ENCODE data around the gene PSMG4. TPM values are rescaled to one million over a fixed set of nuclear protein-coding genes. Genes with fewer than 3 reads are reported as not detected.
"Not testable (repeated sequence)": the region's sequence is repeated elsewhere in the genome, so short reads cannot be mapped to it uniquely, and the experiment has no call there.

PSMG4 gene
- total RNA-seq, 1 donor from 2014 or later, result 37.2 TPM

- Mint-ChIP-seq H3K27ac (ENCODE audit: unreplicated experiment) (no peak overlapping the region), H3K4me3 (ENCODE audit: unreplicated experiment) (no peak overlapping the region), H3K9me3 (ENCODE audit: unreplicated experiment) (peaks cover 6% of the 10 kb centered on the region), H3K27me3 (ENCODE audit: unreplicated experiment) (peaks cover 7% of the 10 kb centered on the region), H3K36me3 (ENCODE audit: unreplicated experiment) (peaks cover 5% of the 10 kb centered on the region), H3K4me1 (ENCODE audit: low read depth, unreplicated experiment) (peaks cover 3% of the 10 kb centered on the region)
- DNase-seq, result no peak
- peak; percentile 37 for TF ChIP-seq CTCF (IDR thresholded peaks at IDR 0.05; ENCODE audit: partially characterized antibody, unreplicated experiment)
Observed at GRCh38 chr6:3239110-3239830, 19.5 kb upstream of the PSMG4 start.

GRCh38 chr6:3240595-3240994, 18.2 kb upstream of the PSMG4 start:
- peaks cover 7% of the 10 kb centered on the region for H3K27me3 Mint-ChIP-seq (ENCODE audit: unreplicated experiment)
- H3K9me3 Mint-ChIP-seq (ENCODE audit: unreplicated experiment), result peaks cover 6% of the 10 kb centered on the region
- no peak overlapping the region for H3K4me3 Mint-ChIP-seq (ENCODE audit: unreplicated experiment)
- no peak for DNase-seq
- H3K4me1 Mint-ChIP-seq (ENCODE audit: low read depth, unreplicated experiment), result no peaks in the 10 kb centered on the region
- H3K36me3 Mint-ChIP-seq (ENCODE audit: unreplicated experiment), result peaks cover 7% of the 10 kb centered on the region
- no peak overlapping the region for H3K27ac Mint-ChIP-seq (ENCODE audit: unreplicated experiment)
- no peak for TF ChIP-seq CTCF (IDR thresholded peaks at IDR 0.05; ENCODE audit: partially characterized antibody, unreplicated experiment)

GRCh38 chr6:3241745-3242144, 17.0 kb upstream of the PSMG4 start:
- H3K9me3 Mint-ChIP-seq (ENCODE audit: unreplicated experiment); H3K27me3 Mint-ChIP-seq (ENCODE audit: unreplicated experiment); H3K36me3 Mint-ChIP-seq (ENCODE audit: unreplicated experiment); H3K27ac Mint-ChIP-seq (ENCODE audit: unreplicated experiment); H3K4me3 Mint-ChIP-seq (ENCODE audit: unreplicated experiment); H3K4me1 Mint-ChIP-seq (ENCODE audit: low read depth, unreplicated experiment); DNase-seq: not testable (repeated sequence)

GRCh38 chr6:3242768-3243167, 16.0 kb upstream of the PSMG4 start:
- no peak for TF ChIP-seq CTCF (IDR thresholded peaks at IDR 0.05; ENCODE audit: partially characterized antibody, unreplicated experiment)
- Mint-ChIP-seq H3K27ac (ENCODE audit: unreplicated experiment) (no peak overlapping the region), H3K4me3 (ENCODE audit: unreplicated experiment) (no peak overlapping the region)

GRCh38 chr6:3244003-3244831, 14.5 kb upstream of the PSMG4 start:
- DNase-seq, result no peak
- H3K4me1 Mint-ChIP-seq (ENCODE audit: low read depth, unreplicated experiment), result peaks cover 8% of the 10 kb centered on the region
- peaks cover 9% of the 10 kb centered on the region for H3K9me3 Mint-ChIP-seq (ENCODE audit: unreplicated experiment)
- H3K4me3 Mint-ChIP-seq (ENCODE audit: unreplicated experiment), result no peak overlapping the region
- H3K27me3 Mint-ChIP-seq (ENCODE audit: unreplicated experiment), result peaks cover 2% of the 10 kb centered on the region
- peaks cover 7% of the 10 kb centered on the region for H3K36me3 Mint-ChIP-seq (ENCODE audit: unreplicated experiment)
- no peak overlapping the region for H3K27ac Mint-ChIP-seq (ENCODE audit: unreplicated experiment)
- no peak for TF ChIP-seq CTCF (IDR thresholded peaks at IDR 0.05; ENCODE audit: partially characterized antibody, unreplicated experiment)

More at GRCh38 chr6:3242768-3243167, 16.0 kb upstream of the PSMG4 start:
- Mint-ChIP-seq H3K4me1 (ENCODE audit: low read depth, unreplicated experiment) (peaks cover 4% of the 10 kb centered on the region), H3K36me3 (ENCODE audit: unreplicated experiment) (peaks cover 7% of the 10 kb centered on the region), H3K9me3 (ENCODE audit: unreplicated experiment) (peaks cover 6% of the 10 kb centered on the region), H3K27me3 (ENCODE audit: unreplicated experiment) (peaks cover 2% of the 10 kb centered on the region)
- DNase-seq, result no peak

- not testable (repeated sequence) for H3K9me3 Mint-ChIP-seq (ENCODE audit: unreplicated experiment); DNase-seq; H3K4me3 Mint-ChIP-seq (ENCODE audit: unreplicated experiment); H3K4me1 Mint-ChIP-seq (ENCODE audit: low read depth, unreplicated experiment); H3K27ac Mint-ChIP-seq (ENCODE audit: unreplicated experiment); H3K36me3 Mint-ChIP-seq (ENCODE audit: unreplicated experiment); H3K27me3 Mint-ChIP-seq (ENCODE audit: unreplicated experiment)
Observed at GRCh38 chr6:3244832-3245161, 13.9 kb upstream of the PSMG4 start.

All from glutamatergic neuron (in vitro differentiated cells).